Suprapubic skin (tissue), 4 donors: ENCODE measurements around the gene KLHDC9. TPM values are rescaled to one million over a fixed set of nuclear protein-coding genes. Genes with fewer than 3 reads are reported as not detected.
A peak's percentile ranks its signal among the peaks of the same experiment; 100 is the strongest.

Source experiments
- DNase-seq, 2 donors: peaks; one replicate each; pipeline ENCODE4 v3.0.0-alpha.2; 2019; ENCODE audit warnings: low spot score in 2 of 2
- H3K27ac ChIP-seq: fragments of 200-600 bp; sonication (generic); one replicate; pipeline ENCODE4 v1.5.1; 2019
- H3K27me3 ChIP-seq: fragments of 200-600 bp; sonication (generic); one replicate; pipeline ENCODE4 v1.5.1; 2019
- H3K36me3 ChIP-seq: fragments of 200-600 bp; sonication (generic); one replicate; pipeline ENCODE4 v1.5.1; 2019
- H3K4me1 ChIP-seq: fragments of 200-600 bp; sonication (generic); one replicate; pipeline ENCODE4 v1.5.1; 2019
- H3K4me3 ChIP-seq: fragments of 200-600 bp; sonication (generic); one replicate; pipeline ENCODE4 v1.5.1; 2019; ENCODE audit warnings: mild to moderate bottlenecking
- H3K9me3 ChIP-seq: fragments of 200-600 bp; sonication (generic); one replicate; pipeline ENCODE4 v1.5.1; 2019
- EP300 ChIP-seq: sonication (generic); formaldehyde crosslinking; IDR thresholded peaks from one replicate; pipeline ENCODE4 v1.6.1; 2017; ENCODE audit warnings: antibody characterized with exemption
- POLR2A ChIP-seq, 2 donors: fragments of 450-650 bp; IDR thresholded peaks; one replicate each; pipeline ENCODE4 v1.6.1; 2017; ENCODE audit warnings: antibody characterized with exemption in 2 of 2, mild to moderate bottlenecking in 2 of 2, moderate library complexity in 2 of 2
- POLR2AphosphoS5 ChIP-seq, 3 donors: sonication (generic); formaldehyde crosslinking; IDR thresholded peaks; one replicate each; pipeline ENCODE4 v1.6.1; 2017; ENCODE audit warnings: antibody characterized with exemption in 3 of 3
- WGBS: methylation state at CpG from one replicate; pipeline ENCODE4 v1.1.5; 2018; 5-methylcytosine and 5-hydroxymethylcytosine counted together
- total RNA-seq, 4 donors: library from RNA; depleted of rRNA; stranded (reverse); fragments of >200 nt; gene quantifications; one replicate each; pipeline ENCODE4 v1.1.0, GENCODE V29; 2016
- TF ChIP-seq, protein P1 (sequence below), 2 donors: fragments of 200-600 bp in 1 of 2; fragments of 450-650 bp in 1 of 2; sonication (generic) in 1 of 2; IDR thresholded peaks; one replicate each; pipeline ENCODE4 v1.5.1; 2016 to 2019; ENCODE audit warnings: antibody characterized with exemption in 2 of 2, mild to moderate bottlenecking in 1 of 2, moderate library complexity in 1 of 2

The KLHDC9 gene
- total RNA-seq, 4 donors from 2014 or later, result 1.3 to 4.0 (median 1.4) TPM; not detected in 1

DNA sequence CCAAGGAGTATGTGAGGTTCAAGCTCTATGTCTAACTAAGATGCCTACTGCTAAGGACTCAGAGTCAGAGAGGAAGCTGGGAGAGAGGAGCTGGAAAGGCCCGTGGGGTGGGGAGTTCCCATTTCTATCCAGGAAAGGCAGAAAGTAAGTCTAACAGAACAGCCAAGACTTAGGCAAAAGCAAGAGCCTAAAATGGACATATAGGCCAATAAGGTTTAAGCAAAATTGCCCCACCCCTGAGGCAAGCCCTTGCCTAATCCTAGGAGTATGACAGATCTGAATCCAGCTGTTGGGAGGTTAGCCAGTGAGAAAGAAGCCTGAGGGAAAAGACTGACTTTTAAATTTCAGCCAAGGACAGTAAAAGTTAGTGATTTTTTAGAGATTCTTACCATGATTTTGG lies 1.6 kb upstream of the KLHDC9 start:
- peak overlapping the region; percentile 23 for H3K27ac ChIP-seq
- H3K9me3 ChIP-seq, result no peaks in the 10 kb centered on the region
- H3K27me3 ChIP-seq, result no peaks in the 10 kb centered on the region
- peaks cover 40% of the 10 kb centered on the region for H3K4me1 ChIP-seq
- peaks cover 12% of the 10 kb centered on the region for H3K36me3 ChIP-seq
- WGBS, result 7% methylated on average over 1 of the region's 1 CpG
- no peak for DNase-seq
- H3K4me3 ChIP-seq, result no peak overlapping the region
- TF ChIP-seq EP300, result no peak
- TF ChIP-seq POLR2AphosphoS5 (IDR thresholded peaks at IDR 0.05), result peak in 1 of 3 donors; percentile 25

DNA sequence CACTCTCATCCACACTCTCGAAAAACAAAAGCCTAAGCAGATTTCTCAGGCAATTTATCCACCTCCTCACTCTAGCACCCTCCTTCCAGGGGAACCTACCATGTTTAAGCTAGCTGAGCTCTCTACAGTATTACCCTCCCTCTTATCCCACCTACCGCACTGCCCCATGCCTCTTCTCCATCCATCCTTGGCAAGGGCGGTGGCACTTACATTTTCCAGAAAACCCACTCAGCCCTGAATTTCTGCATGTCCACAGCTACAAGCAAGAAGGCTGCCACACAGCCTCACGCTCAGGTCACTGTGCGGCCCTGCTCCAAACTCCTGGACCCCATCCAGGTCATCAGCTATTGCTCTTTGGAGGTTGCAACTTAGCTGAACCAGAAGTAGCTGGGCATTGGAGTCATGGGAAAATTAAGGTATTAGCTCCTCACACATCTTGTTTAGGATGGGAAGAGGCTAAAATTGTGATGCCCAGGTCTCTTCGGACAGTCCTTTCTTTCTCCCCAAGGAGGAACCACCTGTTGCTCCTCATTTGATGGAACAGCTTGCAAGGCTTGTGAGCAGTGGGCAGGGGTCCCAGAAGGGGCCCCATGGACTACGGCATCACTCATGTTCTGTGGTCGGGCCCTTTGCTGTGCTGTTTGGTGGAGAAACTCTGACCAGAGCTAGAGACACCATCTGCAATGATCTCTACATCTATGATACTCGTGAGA lies 1.1 kb downstream of the KLHDC9 start:
- peaks cover 33% of the 10 kb centered on the region for H3K4me1 ChIP-seq
- 85% methylated on average over 9 of the region's 9 CpGs for WGBS
- no peak overlapping the region for H3K27ac ChIP-seq
- no peaks in the 10 kb centered on the region for H3K9me3 ChIP-seq
- H3K27me3 ChIP-seq, result no peaks in the 10 kb centered on the region
- H3K36me3 ChIP-seq, result peaks cover 19% of the 10 kb centered on the region
- TF ChIP-seq, protein P1, sequence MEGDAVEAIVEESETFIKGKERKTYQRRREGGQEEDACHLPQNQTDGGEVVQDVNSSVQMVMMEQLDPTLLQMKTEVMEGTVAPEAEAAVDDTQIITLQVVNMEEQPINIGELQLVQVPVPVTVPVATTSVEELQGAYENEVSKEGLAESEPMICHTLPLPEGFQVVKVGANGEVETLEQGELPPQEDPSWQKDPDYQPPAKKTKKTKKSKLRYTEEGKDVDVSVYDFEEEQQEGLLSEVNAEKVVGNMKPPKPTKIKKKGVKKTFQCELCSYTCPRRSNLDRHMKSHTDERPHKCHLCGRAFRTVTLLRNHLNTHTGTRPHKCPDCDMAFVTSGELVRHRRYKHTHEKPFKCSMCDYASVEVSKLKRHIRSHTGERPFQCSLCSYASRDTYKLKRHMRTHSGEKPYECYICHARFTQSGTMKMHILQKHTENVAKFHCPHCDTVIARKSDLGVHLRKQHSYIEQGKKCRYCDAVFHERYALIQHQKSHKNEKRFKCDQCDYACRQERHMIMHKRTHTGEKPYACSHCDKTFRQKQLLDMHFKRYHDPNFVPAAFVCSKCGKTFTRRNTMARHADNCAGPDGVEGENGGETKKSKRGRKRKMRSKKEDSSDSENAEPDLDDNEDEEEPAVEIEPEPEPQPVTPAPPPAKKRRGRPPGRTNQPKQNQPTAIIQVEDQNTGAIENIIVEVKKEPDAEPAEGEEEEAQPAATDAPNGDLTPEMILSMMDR (IDR thresholded peaks at IDR 0.05), result no peak
- H3K4me3 ChIP-seq, result peak overlapping the region; percentile 72
- no peak for DNase-seq

DNA sequence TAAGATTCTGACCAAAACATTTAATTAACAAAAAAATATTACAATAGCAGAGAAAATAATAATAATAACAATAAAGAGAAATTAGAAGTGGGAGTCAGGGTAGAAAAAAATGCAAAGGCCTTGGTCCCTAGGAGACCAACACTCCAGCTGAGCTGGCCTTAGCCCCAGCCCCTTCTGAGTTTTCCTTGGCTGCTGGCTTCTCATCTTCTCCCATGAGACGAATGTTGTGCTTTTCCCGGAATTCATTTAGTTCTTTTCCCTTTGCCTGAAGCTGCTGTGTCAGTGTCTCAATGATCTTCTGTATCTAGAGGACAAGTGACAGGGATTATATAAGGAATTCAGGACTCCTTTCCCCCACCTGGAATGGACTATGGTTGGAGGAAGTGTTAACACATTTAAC lies 2.4 kb downstream of the KLHDC9 start:
- WGBS, result 64% methylated on average over 2 of the region's 2 CpGs
- peaks cover 33% of the 10 kb centered on the region for H3K4me1 ChIP-seq
- H3K27ac ChIP-seq, result no peak overlapping the region
- DNase-seq, result no peak
- no peak overlapping the region for H3K4me3 ChIP-seq
- no peaks in the 10 kb centered on the region for H3K27me3 ChIP-seq
- peaks cover 19% of the 10 kb centered on the region for H3K36me3 ChIP-seq
- TF ChIP-seq, protein P1 (IDR thresholded peaks at IDR 0.05), result no peak
- TF ChIP-seq POLR2A (IDR thresholded peaks at IDR 0.05), result no peak
- TF ChIP-seq EP300, result no peak
- H3K9me3 ChIP-seq, result no peaks in the 10 kb centered on the region

DNA sequence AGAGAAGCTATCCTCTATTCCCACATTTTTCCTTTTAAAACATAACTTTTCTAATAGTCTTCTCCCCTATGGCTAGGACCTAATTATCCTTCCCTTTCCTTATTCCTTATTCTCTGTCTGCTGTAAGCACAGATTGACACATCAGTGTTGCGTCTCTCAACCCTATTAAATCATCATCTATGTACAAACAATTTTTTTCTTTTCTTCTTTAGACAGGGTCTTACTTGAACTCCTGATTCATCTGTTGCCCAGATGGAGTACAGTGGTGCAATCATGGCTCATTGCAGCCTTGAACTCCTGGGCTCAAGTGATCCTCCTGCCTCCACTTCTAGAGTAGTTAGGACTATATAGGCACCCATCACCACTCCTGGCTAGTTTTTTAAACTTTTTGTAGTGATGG lies 8.3 kb downstream of the KLHDC9 start:
- H3K4me1 ChIP-seq, result no peaks in the 10 kb centered on the region
- peaks cover 17% of the 10 kb centered on the region for H3K36me3 ChIP-seq
- no peaks in the 10 kb centered on the region for H3K27me3 ChIP-seq
- H3K4me3 ChIP-seq, result no peak overlapping the region
- H3K9me3 ChIP-seq, result no peaks in the 10 kb centered on the region
- WGBS, result 100% methylated on average over 1 of the region's 1 CpG
- no peak for DNase-seq
- no peak for TF ChIP-seq POLR2A (IDR thresholded peaks at IDR 0.05)
- TF ChIP-seq POLR2AphosphoS5 (IDR thresholded peaks at IDR 0.05), result no peak
- TF ChIP-seq, protein P1 (IDR thresholded peaks at IDR 0.05), result no peak
- no peak for TF ChIP-seq EP300
- H3K27ac ChIP-seq, result no peak overlapping the region

DNA sequence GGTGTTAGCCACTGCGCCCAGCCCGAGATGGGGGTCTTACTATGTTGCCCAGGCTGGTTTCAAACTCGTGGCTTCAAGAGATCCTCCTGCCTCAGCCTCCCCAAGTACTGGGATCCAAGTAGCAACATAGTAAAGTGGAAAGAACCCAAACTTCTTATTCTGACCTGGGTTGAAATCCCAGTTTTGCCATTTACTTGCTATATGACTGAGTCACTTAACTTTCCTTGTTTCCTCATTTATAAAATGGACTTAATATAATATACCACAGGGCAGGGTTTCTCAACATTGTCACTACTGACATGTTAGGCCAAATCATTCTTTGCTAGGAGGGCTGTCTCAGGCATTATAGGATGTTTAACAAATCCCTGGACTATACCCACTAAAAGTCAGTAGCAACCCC lies 13.0 kb downstream of the KLHDC9 start:
- WGBS, result 98% methylated on average over 3 of the region's 3 CpGs

More for the DNA sequence above, 13.0 kb downstream of the KLHDC9 start:
- Histone ChIP-seq H3K4me3 (no peak overlapping the region), H3K27ac (no peak overlapping the region), H3K9me3 (no peaks in the 10 kb centered on the region), H3K4me1 (peaks cover 17% of the 10 kb centered on the region), H3K27me3 (no peaks in the 10 kb centered on the region), H3K36me3 (peaks cover 14% of the 10 kb centered on the region)
- no peak for TF ChIP-seq POLR2AphosphoS5 (IDR thresholded peaks at IDR 0.05)
- TF ChIP-seq, protein P1 (IDR thresholded peaks at IDR 0.05), result no peak
- no peak for DNase-seq
